ENCODE measurements around the gene ROR2. TPM values are rescaled to one million over a fixed set of nuclear protein-coding genes. Genes with fewer than 3 reads are reported as not detected.

The ROR2 gene
- total RNA-seq, 4 donors from 2014 or later = 0.19 to 1.7 (median 0.38) TPM

- no peak for TF ChIP-seq CTCF (IDR thresholded peaks at IDR 0.05; ENCODE audit: low read depth)
Measured at GRCh38 chr9:91777292-91777830, 172.7 kb downstream of the ROR2 start.

GRCh38 chr9:91776409-91777291, 173.4 kb downstream of the ROR2 start:
- no peak for TF ChIP-seq CTCF (IDR thresholded peaks at IDR 0.05; ENCODE audit: low read depth)

- no peak for TF ChIP-seq CTCF (IDR thresholded peaks at IDR 0.05; ENCODE audit: low read depth)
Measured at GRCh38 chr9:91775708-91776028, 174.4 kb downstream of the ROR2 start.

GRCh38 chr9:91775011-91775707, 174.9 kb downstream of the ROR2 start:
- TF ChIP-seq CTCF (IDR thresholded peaks at IDR 0.05; ENCODE audit: low read depth) = no peak

- TF ChIP-seq CTCF (IDR thresholded peaks at IDR 0.05; ENCODE audit: low read depth) = no peak
Measured at GRCh38 chr9:91773156-91773555, 176.9 kb downstream of the ROR2 start.

GRCh38 chr9:91771864-91772263, 178.2 kb downstream of the ROR2 start:
- TF ChIP-seq CTCF (IDR thresholded peaks at IDR 0.05; ENCODE audit: low read depth) = no peak

GRCh38 chr9:91771027-91771426, 179.0 kb downstream of the ROR2 start:
- TF ChIP-seq CTCF (IDR thresholded peaks at IDR 0.05; ENCODE audit: low read depth) = no peak
